H1 (cell line): ENCODE data around the gene CYLD. TPM values are rescaled to one million over a fixed set of nuclear protein-coding genes. Genes with fewer than 3 reads are reported as not detected.

Source experiments
- KDM1A ChIP-seq: fragments of 200-600, 300-600 bp; sonication (generic); IDR thresholded peaks from 2 replicates; pipeline ENCODE4 v1.7.1; 2016; ENCODE audit warnings: mild to moderate bottlenecking, low read length, borderline replicate concordance
- PHF8 ChIP-seq: fragments of 200-600 bp; sonication (generic); conservative IDR thresholded peaks from 2 replicates; pipeline ENCODE4 v1.7.1; 2012; ENCODE audit warnings: low read depth, mild to moderate bottlenecking, inconsistent platforms, low read length, moderate library complexity
- RAD21 ChIP-seq, 2 experiments: IDR thresholded peaks in 1 of 2; conservative IDR thresholded peaks in 1 of 2; 2 replicates each; pipeline ENCODE4 v1.6.1; 2011; ENCODE audit warnings: low read depth in 2 of 2, low read length in 2 of 2, improper control_type of control experiment in 1 of 2, inconsistent platforms in 1 of 2, mild to moderate bottlenecking in 1 of 2, moderate library complexity in 1 of 2
- RFX5 ChIP-seq: IDR thresholded peaks from 2 replicates; pipeline ENCODE4 v1.6.1; 2011; ENCODE audit warnings: low read depth, low read length, improper control_type of control experiment, borderline replicate concordance
- YY1 ChIP-seq: IDR thresholded peaks from 2 replicates; pipeline ENCODE4 v1.6.1; 2011; ENCODE audit warnings: low read depth, mild to moderate bottlenecking, low read length
- polyA plus RNA-seq, 7 experiments: library from polyadenylated mRNA; depleted of rRNA in 3 of 7; stranded (reverse) in 5 of 7; unstranded in 2 of 7; fragments of >200 nt in 5 of 7; fragments of 200-250 nt in 2 of 7; gene quantifications; 1 replicate in 5 of 7; 2 replicates in 1 of 7; 4 replicates in 1 of 7; pipeline versions ENCODE4 v1.2.1 to v1.2.3, GENCODE V29; 2011 to 2013; ENCODE audit warnings: missing spikeins in 2 of 7, mixed read lengths in 2 of 7
- total RNA-seq: library from RNA; stranded (reverse); fragmentation: NEBNext Ultra II Directional; extraction: Animal tissue kit (Norgen Biotek cat#: 25700); gene quantifications from 2 replicates; pipeline ENCODE4 v1.2.1, GENCODE V29; 2021
- TF ChIP-seq, protein P1 (sequence below): IDR thresholded peaks from 2 replicates; pipeline ENCODE4 v1.6.1; 2011; ENCODE audit warnings: low read length, improper control_type of control experiment
- TF ChIP-seq, protein P2 (sequence below): fragments of 300-600 bp; sonication (generic); IDR thresholded peaks from 2 replicates; pipeline ENCODE4 v1.7.1; 2012; ENCODE audit warnings: low read length, moderate library complexity, mild to moderate bottlenecking, inconsistent platforms; ENCODE audit not compliant: insufficient replicate concordance

Gene CYLD
- total and polyA plus RNA-seq, 2 of the 8 experiments (the other 6 are each of a cell fraction or from before 2014, with no cell fraction given): 3.7 to 18.8 TPM

DNA sequence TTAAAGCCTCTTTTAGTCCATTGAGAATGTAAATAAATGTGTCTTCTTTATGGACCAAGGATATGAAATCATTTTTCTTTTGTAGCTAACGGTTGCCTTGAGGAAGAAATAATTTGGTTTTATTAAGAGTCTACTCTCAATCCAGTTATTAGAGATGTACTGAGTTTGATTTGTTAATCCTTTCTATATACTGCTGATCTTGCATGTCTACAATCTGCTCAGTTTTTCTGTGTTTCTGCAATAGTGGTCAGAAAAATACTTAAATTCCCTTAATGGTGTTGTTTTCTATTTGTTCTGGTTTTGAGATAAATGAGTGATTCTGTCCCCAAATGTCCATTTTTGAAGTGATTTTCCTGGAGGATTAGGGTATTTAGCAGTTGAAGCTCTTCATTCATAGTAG, 54.9 kb downstream of the CYLD start (continued):
- TF ChIP-seq RAD21 (IDR thresholded peaks at IDR 0.05 in 1 of 2, conservative IDR thresholded peaks at IDR 0.05 in 1 of 2; ENCODE audit: low read depth in 2 of 2, low read length in 2 of 2) (no peak), PHF8 (no peak), YY1 (no peak), KDM1A (no peak), RFX5 (no peak)
- TF ChIP-seq, protein P1, sequence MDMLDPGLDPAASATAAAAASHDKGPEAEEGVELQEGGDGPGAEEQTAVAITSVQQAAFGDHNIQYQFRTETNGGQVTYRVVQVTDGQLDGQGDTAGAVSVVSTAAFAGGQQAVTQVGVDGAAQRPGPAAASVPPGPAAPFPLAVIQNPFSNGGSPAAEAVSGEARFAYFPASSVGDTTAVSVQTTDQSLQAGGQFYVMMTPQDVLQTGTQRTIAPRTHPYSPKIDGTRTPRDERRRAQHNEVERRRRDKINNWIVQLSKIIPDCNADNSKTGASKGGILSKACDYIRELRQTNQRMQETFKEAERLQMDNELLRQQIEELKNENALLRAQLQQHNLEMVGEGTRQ: no peak
- TF ChIP-seq, protein P2, sequence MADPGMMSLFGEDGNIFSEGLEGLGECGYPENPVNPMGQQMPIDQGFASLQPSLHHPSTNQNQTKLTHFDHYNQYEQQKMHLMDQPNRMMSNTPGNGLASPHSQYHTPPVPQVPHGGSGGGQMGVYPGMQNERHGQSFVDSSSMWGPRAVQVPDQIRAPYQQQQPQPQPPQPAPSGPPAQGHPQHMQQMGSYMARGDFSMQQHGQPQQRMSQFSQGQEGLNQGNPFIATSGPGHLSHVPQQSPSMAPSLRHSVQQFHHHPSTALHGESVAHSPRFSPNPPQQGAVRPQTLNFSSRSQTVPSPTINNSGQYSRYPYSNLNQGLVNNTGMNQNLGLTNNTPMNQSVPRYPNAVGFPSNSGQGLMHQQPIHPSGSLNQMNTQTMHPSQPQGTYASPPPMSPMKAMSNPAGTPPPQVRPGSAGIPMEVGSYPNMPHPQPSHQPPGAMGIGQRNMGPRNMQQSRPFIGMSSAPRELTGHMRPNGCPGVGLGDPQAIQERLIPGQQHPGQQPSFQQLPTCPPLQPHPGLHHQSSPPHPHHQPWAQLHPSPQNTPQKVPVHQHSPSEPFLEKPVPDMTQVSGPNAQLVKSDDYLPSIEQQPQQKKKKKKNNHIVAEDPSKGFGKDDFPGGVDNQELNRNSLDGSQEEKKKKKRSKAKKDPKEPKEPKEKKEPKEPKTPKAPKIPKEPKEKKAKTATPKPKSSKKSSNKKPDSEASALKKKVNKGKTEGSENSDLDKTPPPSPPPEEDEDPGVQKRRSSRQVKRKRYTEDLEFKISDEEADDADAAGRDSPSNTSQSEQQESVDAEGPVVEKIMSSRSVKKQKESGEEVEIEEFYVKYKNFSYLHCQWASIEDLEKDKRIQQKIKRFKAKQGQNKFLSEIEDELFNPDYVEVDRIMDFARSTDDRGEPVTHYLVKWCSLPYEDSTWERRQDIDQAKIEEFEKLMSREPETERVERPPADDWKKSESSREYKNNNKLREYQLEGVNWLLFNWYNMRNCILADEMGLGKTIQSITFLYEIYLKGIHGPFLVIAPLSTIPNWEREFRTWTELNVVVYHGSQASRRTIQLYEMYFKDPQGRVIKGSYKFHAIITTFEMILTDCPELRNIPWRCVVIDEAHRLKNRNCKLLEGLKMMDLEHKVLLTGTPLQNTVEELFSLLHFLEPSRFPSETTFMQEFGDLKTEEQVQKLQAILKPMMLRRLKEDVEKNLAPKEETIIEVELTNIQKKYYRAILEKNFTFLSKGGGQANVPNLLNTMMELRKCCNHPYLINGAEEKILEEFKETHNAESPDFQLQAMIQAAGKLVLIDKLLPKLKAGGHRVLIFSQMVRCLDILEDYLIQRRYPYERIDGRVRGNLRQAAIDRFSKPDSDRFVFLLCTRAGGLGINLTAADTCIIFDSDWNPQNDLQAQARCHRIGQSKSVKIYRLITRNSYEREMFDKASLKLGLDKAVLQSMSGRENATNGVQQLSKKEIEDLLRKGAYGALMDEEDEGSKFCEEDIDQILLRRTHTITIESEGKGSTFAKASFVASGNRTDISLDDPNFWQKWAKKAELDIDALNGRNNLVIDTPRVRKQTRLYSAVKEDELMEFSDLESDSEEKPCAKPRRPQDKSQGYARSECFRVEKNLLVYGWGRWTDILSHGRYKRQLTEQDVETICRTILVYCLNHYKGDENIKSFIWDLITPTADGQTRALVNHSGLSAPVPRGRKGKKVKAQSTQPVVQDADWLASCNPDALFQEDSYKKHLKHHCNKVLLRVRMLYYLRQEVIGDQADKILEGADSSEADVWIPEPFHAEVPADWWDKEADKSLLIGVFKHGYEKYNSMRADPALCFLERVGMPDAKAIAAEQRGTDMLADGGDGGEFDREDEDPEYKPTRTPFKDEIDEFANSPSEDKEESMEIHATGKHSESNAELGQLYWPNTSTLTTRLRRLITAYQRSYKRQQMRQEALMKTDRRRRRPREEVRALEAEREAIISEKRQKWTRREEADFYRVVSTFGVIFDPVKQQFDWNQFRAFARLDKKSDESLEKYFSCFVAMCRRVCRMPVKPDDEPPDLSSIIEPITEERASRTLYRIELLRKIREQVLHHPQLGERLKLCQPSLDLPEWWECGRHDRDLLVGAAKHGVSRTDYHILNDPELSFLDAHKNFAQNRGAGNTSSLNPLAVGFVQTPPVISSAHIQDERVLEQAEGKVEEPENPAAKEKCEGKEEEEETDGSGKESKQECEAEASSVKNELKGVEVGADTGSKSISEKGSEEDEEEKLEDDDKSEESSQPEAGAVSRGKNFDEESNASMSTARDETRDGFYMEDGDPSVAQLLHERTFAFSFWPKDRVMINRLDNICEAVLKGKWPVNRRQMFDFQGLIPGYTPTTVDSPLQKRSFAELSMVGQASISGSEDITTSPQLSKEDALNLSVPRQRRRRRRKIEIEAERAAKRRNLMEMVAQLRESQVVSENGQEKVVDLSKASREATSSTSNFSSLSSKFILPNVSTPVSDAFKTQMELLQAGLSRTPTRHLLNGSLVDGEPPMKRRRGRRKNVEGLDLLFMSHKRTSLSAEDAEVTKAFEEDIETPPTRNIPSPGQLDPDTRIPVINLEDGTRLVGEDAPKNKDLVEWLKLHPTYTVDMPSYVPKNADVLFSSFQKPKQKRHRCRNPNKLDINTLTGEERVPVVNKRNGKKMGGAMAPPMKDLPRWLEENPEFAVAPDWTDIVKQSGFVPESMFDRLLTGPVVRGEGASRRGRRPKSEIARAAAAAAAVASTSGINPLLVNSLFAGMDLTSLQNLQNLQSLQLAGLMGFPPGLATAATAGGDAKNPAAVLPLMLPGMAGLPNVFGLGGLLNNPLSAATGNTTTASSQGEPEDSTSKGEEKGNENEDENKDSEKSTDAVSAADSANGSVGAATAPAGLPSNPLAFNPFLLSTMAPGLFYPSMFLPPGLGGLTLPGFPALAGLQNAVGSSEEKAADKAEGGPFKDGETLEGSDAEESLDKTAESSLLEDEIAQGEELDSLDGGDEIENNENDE: no peak
- TF ChIP-seq, all 59 proteins: peak for 0
